ENCODE measurements around the gene MAP3K7.

GRCh38 chr6:90466154-90466940, 120.5 kb downstream of the MAP3K7 start:
- no peak for TF ChIP-seq EZH2 (optimal IDR thresholded peaks at IDR 0.05; ENCODE audit: low read depth, low read length)
- TF ChIP-seq CTCF (IDR thresholded peaks at IDR 0.05; ENCODE audit: low read length), result no peak

Data from MM.1S (cell line).